ENCODE results near the gene NUFIP1. TPM values are rescaled to one million over a fixed set of nuclear protein-coding genes. Genes with fewer than 3 reads are reported as not detected.

The NUFIP1 gene
- total and polyA plus RNA-seq, 2 donors (not counting 3 experiments of a cell fraction or from before 2014, with no cell fraction given): 1.4 to 6.9 TPM

GRCh38 chr13:44978328-44978727 is 10.9 kb downstream of the NUFIP1 start:
- ChIA-PET POLR2A (no interaction called here), CTCF (interaction anchor here (0.5 to 1.0 kb wide), 5 partner anchors 9 to 331 kb away, joined by 3 read pairs; no protein-coding TSS in a partner anchor)
- H3K4me1 ChIP-seq (ENCODE audit: control insufficient read depth, extremely low read depth, insufficient read depth, low read length): peaks cover 15% of the 10 kb centered on the region
- no peaks in the 10 kb centered on the region for H3K9me3 ChIP-seq (replicated peaks; ENCODE audit: control insufficient read depth, insufficient read depth, low read length)
- H3K9me1 ChIP-seq (replicated peaks; ENCODE audit: control insufficient read depth, extremely low read depth, insufficient read depth, low read length): no peaks in the 10 kb centered on the region
- dilution Hi-C loops (cut with MboI; ENCODE audit: extremely low pct_ligation_motif_present, low sequenced_read_pairs) (no loop called here), intact Hi-C loops (cut with micrococcal nuclease) (no loop called here)
- BruUV-seq (replicated peaks): no TSS peak
- FAIRE-seq: no peak
- H3K4me3 ChIP-seq (replicated peaks in 1 of 3; ENCODE audit: insufficient read depth in 1 of 3, low read depth in 1 of 3, low read length in 3 of 3): no peak overlapping the region
- H3K9ac ChIP-seq (replicated peaks; ENCODE audit: extremely low read depth, insufficient read depth, low read length): no peak overlapping the region
- H3K27me3 ChIP-seq (ENCODE audit: control insufficient read depth in 2 of 2, insufficient read depth in 2 of 2, low read length in 2 of 2): no peaks in the 10 kb centered on the region
- no peak overlapping the region for H3K4me2 ChIP-seq (ENCODE audit: insufficient read depth, low read length)
- no peaks in the 10 kb centered on the region for H4K20me1 ChIP-seq (replicated peaks; ENCODE audit: control insufficient read depth, extremely low read depth, insufficient read depth, low read length)
- H3K27ac ChIP-seq (ENCODE audit: insufficient read depth, low read depth, low read length): no peak overlapping the region
- DNase-seq (ENCODE audit: low read depth, low spot score): no peak
- H3K79me2 ChIP-seq (ENCODE audit: control insufficient read depth, insufficient read depth, low read length): peaks cover 7% of the 10 kb centered on the region
- H3K36me3 ChIP-seq (ENCODE audit: control insufficient read depth in 2 of 2, extremely low read depth in 1 of 2, insufficient read depth in 2 of 2, low read length in 2 of 2): peaks cover 0 to 13% of the 10 kb centered on the region in 2 experiments
- H2AFZ ChIP-seq (ENCODE audit: low read depth, low read length): no peak overlapping the region
- TF ChIP-seq JUN (IDR thresholded peaks at IDR 0.05; ENCODE audit: borderline replicate concordance, insufficient read depth, insufficient read length, low read depth) (no peak), POLR2AphosphoS5 (IDR thresholded peaks at IDR 0.05; ENCODE audit: insufficient read depth, low read depth, low read length) (no peak), GATA2 (IDR thresholded peaks at IDR 0.05; ENCODE audit: insufficient read depth, insufficient read length, low read depth, low read length) (no peak), EZH2 (IDR thresholded peaks at IDR 0.05; ENCODE audit: borderline replicate concordance, low read depth, low read length, severe bottlenecking) (no peak), FOS (IDR thresholded peaks at IDR 0.05; ENCODE audit: borderline replicate concordance, insufficient read depth, low read length) (no peak), CTCF (IDR thresholded peaks at IDR 0.05; ENCODE audit: extremely low read depth in 1 of 2, insufficient read depth in 1 of 2, low read depth in 1 of 2, low read length in 2 of 2) (no peak), MYC (IDR thresholded peaks at IDR 0.05; ENCODE audit: low read depth, low read length) (no peak), POLR2A (IDR thresholded peaks at IDR 0.05; ENCODE audit: low read depth, low read length) (no peak)
- TF ChIP-seq, protein P1, sequence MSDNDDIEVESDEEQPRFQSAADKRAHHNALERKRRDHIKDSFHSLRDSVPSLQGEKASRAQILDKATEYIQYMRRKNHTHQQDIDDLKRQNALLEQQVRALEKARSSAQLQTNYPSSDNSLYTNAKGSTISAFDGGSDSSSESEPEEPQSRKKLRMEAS (IDR thresholded peaks at IDR 0.05; ENCODE audit: insufficient read depth, insufficient read length): no peak

All from endothelial cell of umbilical vein (primary cell).